ENCODE results near the gene RAB25. TPM values are rescaled to one million over a fixed set of nuclear protein-coding genes. Genes with fewer than 3 reads are reported as not detected.

The RAB25 gene
- total RNA-seq, 2 experiments from 2014 or later, result not detected

DNA sequence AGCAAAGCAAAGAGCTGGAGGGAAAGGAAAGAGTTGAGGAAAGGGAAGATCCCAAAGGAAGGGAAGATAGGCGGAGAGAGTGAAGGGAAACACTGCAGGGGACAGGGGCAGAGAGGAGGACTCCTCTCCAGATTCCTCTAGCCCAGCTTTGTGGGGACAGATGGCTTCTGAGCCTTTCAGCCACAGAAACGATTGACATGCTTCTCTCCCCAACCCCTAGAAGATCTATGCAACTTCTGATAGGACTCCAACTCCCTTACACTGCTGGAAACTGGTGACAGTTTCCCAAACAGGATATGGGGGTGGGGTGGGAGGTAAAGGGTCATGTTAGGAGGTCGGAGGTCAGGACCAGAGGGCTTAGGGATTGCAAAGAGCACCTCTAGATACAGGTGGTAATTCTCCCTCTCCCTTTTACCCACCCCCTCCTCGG, 14.8 kb downstream of the RAB25 start:
- ChIA-PET POLR2A (no interaction called here), CTCF (ENCODE audit: unreplicated experiment) (interaction anchor here (1.5 kb wide), 1 partner anchor 9 kb away, joined by 4 read pairs; no protein-coding TSS in a partner anchor)
- TF ChIP-seq, protein P1, sequence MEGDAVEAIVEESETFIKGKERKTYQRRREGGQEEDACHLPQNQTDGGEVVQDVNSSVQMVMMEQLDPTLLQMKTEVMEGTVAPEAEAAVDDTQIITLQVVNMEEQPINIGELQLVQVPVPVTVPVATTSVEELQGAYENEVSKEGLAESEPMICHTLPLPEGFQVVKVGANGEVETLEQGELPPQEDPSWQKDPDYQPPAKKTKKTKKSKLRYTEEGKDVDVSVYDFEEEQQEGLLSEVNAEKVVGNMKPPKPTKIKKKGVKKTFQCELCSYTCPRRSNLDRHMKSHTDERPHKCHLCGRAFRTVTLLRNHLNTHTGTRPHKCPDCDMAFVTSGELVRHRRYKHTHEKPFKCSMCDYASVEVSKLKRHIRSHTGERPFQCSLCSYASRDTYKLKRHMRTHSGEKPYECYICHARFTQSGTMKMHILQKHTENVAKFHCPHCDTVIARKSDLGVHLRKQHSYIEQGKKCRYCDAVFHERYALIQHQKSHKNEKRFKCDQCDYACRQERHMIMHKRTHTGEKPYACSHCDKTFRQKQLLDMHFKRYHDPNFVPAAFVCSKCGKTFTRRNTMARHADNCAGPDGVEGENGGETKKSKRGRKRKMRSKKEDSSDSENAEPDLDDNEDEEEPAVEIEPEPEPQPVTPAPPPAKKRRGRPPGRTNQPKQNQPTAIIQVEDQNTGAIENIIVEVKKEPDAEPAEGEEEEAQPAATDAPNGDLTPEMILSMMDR (conservative IDR thresholded peaks at IDR 0.05; ENCODE audit: low read length), result no peak
- TF ChIP-seq EZH2phosphoT487 (IDR thresholded peaks at IDR 0.05; ENCODE audit: borderline replicate concordance, low read depth, low read length), result no peak
- no peak overlapping the region for H2AFZ ChIP-seq (ENCODE audit: low read length)
- H4K20me1 ChIP-seq (ENCODE audit: insufficient read depth, low read length), result no peaks in the 10 kb centered on the region
- intact Hi-C loops (cut with micrococcal nuclease; ENCODE audit: unreplicated experiment), result no loop called here
- DNase-seq (ENCODE audit: low spot score), result no peak
- H3K79me2 ChIP-seq (ENCODE audit: insufficient read depth, low read depth, low read length), result 0 out of 2 replicates have a peak, but pooled peaks cover 3% of the 10 kb centered on the region
- no TSS peak for BruUV-seq (replicated peaks)
- H3K4me2 ChIP-seq (ENCODE audit: low read length), result peak overlapping the region; percentile 76
- peak overlapping the region; percentile 2 for H3K27ac ChIP-seq (ENCODE audit: low read depth, low read length, poor library complexity, severe bottlenecking)
- no peaks in the 10 kb centered on the region for H3K9me2 ChIP-seq (ENCODE audit: insufficient read depth, low read length)
- H3K9me3 ChIP-seq (ENCODE audit: low read length), result no peaks in the 10 kb centered on the region
- no peaks in the 10 kb centered on the region for H3K36me3 ChIP-seq (ENCODE audit: insufficient read depth, low read length)
- H3K4me1 ChIP-seq (ENCODE audit: insufficient read depth, low read length, poor library complexity, severe bottlenecking), result peaks cover 25% of the 10 kb centered on the region
- peak overlapping the region; percentile 70 for H3K4me3 ChIP-seq (ENCODE audit: low read depth, low read length, poor library complexity, severe bottlenecking)

DNA sequence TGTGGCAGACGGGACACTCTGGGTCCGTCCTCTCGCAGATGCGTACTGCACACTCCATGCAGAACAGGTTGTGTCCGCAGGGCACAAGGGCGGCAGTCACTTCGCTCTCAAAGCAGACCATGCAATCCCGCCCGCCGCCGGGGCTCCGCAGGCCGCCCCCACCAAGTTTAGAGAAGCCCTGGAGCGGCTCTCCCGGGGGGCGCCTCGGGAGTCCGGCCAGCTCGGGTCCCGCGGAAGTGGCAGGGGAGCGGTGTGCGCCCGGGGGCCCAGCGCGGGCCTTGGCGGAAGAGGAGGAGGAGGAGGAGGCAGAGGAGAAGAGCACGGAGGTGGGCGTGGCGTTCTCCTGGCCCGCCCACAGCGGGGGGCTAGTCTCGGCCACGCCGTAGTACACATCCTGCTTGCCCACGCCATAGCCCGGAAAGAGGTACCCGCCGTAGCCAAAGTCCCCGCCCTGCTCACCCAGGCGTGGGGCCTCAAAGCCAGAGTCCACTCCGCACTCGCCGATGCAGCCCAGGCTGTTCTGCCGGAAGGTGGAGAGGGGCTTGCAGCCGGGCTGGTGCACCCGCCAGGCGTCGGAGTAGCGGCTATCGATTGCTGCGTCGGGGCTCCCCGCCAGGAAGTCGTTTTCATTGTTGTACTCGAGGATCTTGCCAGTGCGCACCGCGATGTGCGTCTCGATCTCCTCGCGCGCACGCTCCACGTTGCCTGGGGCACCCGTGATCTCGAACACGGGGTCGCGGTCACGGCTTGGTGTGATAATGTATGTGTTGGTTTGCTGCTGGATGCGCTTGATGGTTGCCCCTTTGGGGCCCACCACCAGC, 15.9 kb downstream of the RAB25 start:
- intact Hi-C loops (cut with micrococcal nuclease; ENCODE audit: unreplicated experiment), result no loop called here
- no peaks in the 10 kb centered on the region for H4K20me1 ChIP-seq (ENCODE audit: insufficient read depth, low read length)
- peak overlapping the region; percentile 70 for H3K4me3 ChIP-seq (ENCODE audit: low read depth, low read length, poor library complexity, severe bottlenecking)
- H2AFZ ChIP-seq (ENCODE audit: low read length), result peak overlapping the region; percentile 15; the same call in 1 of the 2 replicates
- H3K4me1 ChIP-seq (ENCODE audit: insufficient read depth, low read length, poor library complexity, severe bottlenecking), result peaks cover 32% of the 10 kb centered on the region
- CTCF ChIA-PET (ENCODE audit: unreplicated experiment), result no interaction called here
- POLR2A ChIA-PET, result no interaction called here
- no TSS peak for BruUV-seq (replicated peaks)
- TF ChIP-seq EZH2phosphoT487 (IDR thresholded peaks at IDR 0.05; ENCODE audit: borderline replicate concordance, low read depth, low read length), result no peak
- TF ChIP-seq, protein P1 (conservative IDR thresholded peaks at IDR 0.05; ENCODE audit: low read length), result no peak
- H3K9me2 ChIP-seq (ENCODE audit: insufficient read depth, low read length), result no peaks in the 10 kb centered on the region
- H3K9me3 ChIP-seq (ENCODE audit: low read length), result no peaks in the 10 kb centered on the region
- H3K4me2 ChIP-seq (ENCODE audit: low read length), result peak overlapping the region; percentile 76
- 0 out of 2 replicates have a peak, but pooled peaks cover 3% of the 10 kb centered on the region for H3K79me2 ChIP-seq (ENCODE audit: insufficient read depth, low read depth, low read length)
- peak; percentile 80 for DNase-seq (ENCODE audit: low spot score)
- peak overlapping the region; percentile 2 for H3K27ac ChIP-seq (ENCODE audit: low read depth, low read length, poor library complexity, severe bottlenecking)
- no peaks in the 10 kb centered on the region for H3K36me3 ChIP-seq (ENCODE audit: insufficient read depth, low read length)

DNA sequence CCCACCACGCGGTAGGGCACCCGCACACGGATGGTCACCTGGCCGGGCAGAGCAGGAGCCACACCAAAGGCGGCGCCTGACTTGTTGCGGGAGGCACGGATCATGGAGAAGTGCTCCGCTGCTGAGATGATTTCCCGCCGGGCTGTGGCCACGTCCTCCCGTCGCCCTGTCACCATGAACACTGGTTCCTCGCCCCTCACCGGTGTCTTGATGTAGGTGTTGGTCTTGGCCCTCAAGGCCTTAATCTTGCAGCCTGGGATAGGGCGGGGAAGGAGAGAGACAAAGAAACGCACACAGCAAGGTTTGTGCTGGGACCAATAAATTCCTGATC, 16.4 kb downstream of the RAB25 start:
- Histone ChIP-seq H3K27ac (ENCODE audit: low read depth, low read length, poor library complexity, severe bottlenecking) (no peak overlapping the region), H3K4me2 (ENCODE audit: low read length) (no peak overlapping the region; the same call in 1 of the 2 replicates), H2AFZ (ENCODE audit: low read length) (no peak overlapping the region), H3K9me3 (ENCODE audit: low read length) (no peaks in the 10 kb centered on the region), H3K4me1 (ENCODE audit: insufficient read depth, low read length, poor library complexity, severe bottlenecking) (peaks cover 32% of the 10 kb centered on the region), H3K9me2 (ENCODE audit: insufficient read depth, low read length) (no peaks in the 10 kb centered on the region), H4K20me1 (ENCODE audit: insufficient read depth, low read length) (no peaks in the 10 kb centered on the region), H3K79me2 (ENCODE audit: insufficient read depth, low read depth, low read length) (0 out of 2 replicates have a peak, but pooled peaks cover 3% of the 10 kb centered on the region), H3K4me3 (ENCODE audit: low read depth, low read length, poor library complexity, severe bottlenecking) (no peak overlapping the region), H3K36me3 (ENCODE audit: insufficient read depth, low read length) (no peaks in the 10 kb centered on the region)
- BruUV-seq (replicated peaks), result no TSS peak
- TF ChIP-seq, protein P1 (conservative IDR thresholded peaks at IDR 0.05; ENCODE audit: low read length), result no peak
- no peak for TF ChIP-seq EZH2phosphoT487 (IDR thresholded peaks at IDR 0.05; ENCODE audit: borderline replicate concordance, low read depth, low read length)
- ChIA-PET CTCF (ENCODE audit: unreplicated experiment) (no interaction called here), POLR2A (no interaction called here)
- intact Hi-C loops (cut with micrococcal nuclease; ENCODE audit: unreplicated experiment), result no loop called here
- DNase-seq (ENCODE audit: low spot score), result no peak
